T-helper 2 cell treated with Interferon-gamma antibody and Interleukin-4, amounts not matched to agents 5 μg/mL and 100 μg/mL, for 36 hours (primary cell): ENCODE measurements around the gene ARL6IP4.
"Not testable (repeated sequence)": the region's sequence is repeated elsewhere in the genome, so short reads cannot be mapped to it uniquely, and the experiment has no call there.

Experiments used
- DNase-seq: peaks from one replicate; pipeline ENCODE4 v3.0.0; 2021; ENCODE audit warnings: low spot score
- H3K27ac Mint-ChIP-seq: one replicate; pipeline ENCODE4 v1.8.0; 2021; ENCODE audit warnings: mild to moderate bottlenecking, mixed read lengths
- H3K27me3 Mint-ChIP-seq: one replicate; pipeline ENCODE4 v1.8.0; 2021; ENCODE audit warnings: low read depth, mixed read lengths
- H3K36me3 Mint-ChIP-seq: one replicate; pipeline ENCODE4 v1.8.0; 2021; ENCODE audit warnings: low read depth, mixed read lengths
- H3K4me1 Mint-ChIP-seq: one replicate; pipeline ENCODE4 v1.8.0; 2021; ENCODE audit warnings: low read depth, mixed read lengths
- H3K4me3 Mint-ChIP-seq: one replicate; pipeline ENCODE4 v1.8.0; 2022; ENCODE audit warnings: mild to moderate bottlenecking, moderate library complexity, mixed read lengths
- H3K9me3 Mint-ChIP-seq: one replicate; pipeline ENCODE4 v1.8.0; 2021; ENCODE audit warnings: mixed read lengths

ARL6IP4 gene

GRCh38 chr12:122980183-122981035 lies at the start of gene ARL6IP4:
TSS of gene ARL6IP4 (plus strand) at chr12:122980681. CDS start at chr12:122981140, 459 bp downstream.
- DNase-seq, result peak; percentile 70
- peaks cover 32% of the 10 kb centered on the region for H3K4me1 Mint-ChIP-seq

GRCh38 chr12:122932207-122932606 lies 48.3 kb upstream of the ARL6IP4 start:
- H3K27me3 Mint-ChIP-seq, result no peaks in the 10 kb centered on the region
- no peaks in the 10 kb centered on the region for H3K4me1 Mint-ChIP-seq
- no peaks in the 10 kb centered on the region for H3K9me3 Mint-ChIP-seq
- H3K36me3 Mint-ChIP-seq, result no peaks in the 10 kb centered on the region
- DNase-seq, result no peak
- no peak overlapping the region for H3K4me3 Mint-ChIP-seq
- no peak overlapping the region for H3K27ac Mint-ChIP-seq

More at GRCh38 chr12:122980183-122981035, at the start of gene ARL6IP4:
- H3K27ac Mint-ChIP-seq, result peak within 1 kb of the TSS; percentile 88
- no peaks in the 10 kb centered on the region for H3K27me3 Mint-ChIP-seq
- H3K36me3 Mint-ChIP-seq, result peaks cover 22% of the 10 kb centered on the region
- peak within 1 kb of the TSS; percentile 93 for H3K4me3 Mint-ChIP-seq
- H3K9me3 Mint-ChIP-seq, result no peaks in the 10 kb centered on the region

GRCh38 chr12:122934722-122935121 lies 45.8 kb upstream of the ARL6IP4 start:
- H3K27me3 Mint-ChIP-seq, result no peaks in the 10 kb centered on the region
- no peak for DNase-seq
- no peaks in the 10 kb centered on the region for H3K4me1 Mint-ChIP-seq
- H3K4me3 Mint-ChIP-seq, result no peak overlapping the region
- no peaks in the 10 kb centered on the region for H3K9me3 Mint-ChIP-seq
- no peak overlapping the region for H3K27ac Mint-ChIP-seq
- no peaks in the 10 kb centered on the region for H3K36me3 Mint-ChIP-seq

GRCh38 chr12:122935318-122935717 lies 45.2 kb upstream of the ARL6IP4 start:
- H3K36me3 Mint-ChIP-seq, result no peaks in the 10 kb centered on the region

GRCh38 chr12:122937622-122938091 lies 42.8 kb upstream of the ARL6IP4 start:
- no peak overlapping the region for H3K4me3 Mint-ChIP-seq
- DNase-seq, result no peak
- H3K36me3 Mint-ChIP-seq, result no peaks in the 10 kb centered on the region
- H3K9me3 Mint-ChIP-seq, result no peaks in the 10 kb centered on the region
- H3K4me1 Mint-ChIP-seq, result no peaks in the 10 kb centered on the region
- no peaks in the 10 kb centered on the region for H3K27me3 Mint-ChIP-seq
- H3K27ac Mint-ChIP-seq, result no peak overlapping the region

More at GRCh38 chr12:122935318-122935717, 45.2 kb upstream of the ARL6IP4 start:
- DNase-seq, result no peak
- no peaks in the 10 kb centered on the region for H3K4me1 Mint-ChIP-seq
- H3K9me3 Mint-ChIP-seq, result no peaks in the 10 kb centered on the region
- H3K4me3 Mint-ChIP-seq, result no peak overlapping the region
- no peaks in the 10 kb centered on the region for H3K27me3 Mint-ChIP-seq
- H3K27ac Mint-ChIP-seq, result no peak overlapping the region

- Mint-ChIP-seq H3K27ac (no peak overlapping the region), H3K4me3 (no peak overlapping the region), H3K36me3 (no peaks in the 10 kb centered on the region), H3K4me1 (no peaks in the 10 kb centered on the region), H3K9me3 (no peaks in the 10 kb centered on the region), H3K27me3 (no peaks in the 10 kb centered on the region)
- DNase-seq, result no peak
Measured at GRCh38 chr12:122939125-122939524, 41.4 kb upstream of the ARL6IP4 start.

GRCh38 chr12:122941351-122941750 lies 39.1 kb upstream of the ARL6IP4 start:
- not testable (repeated sequence) for H3K36me3 Mint-ChIP-seq, DNase-seq, H3K9me3 Mint-ChIP-seq, H3K4me1 Mint-ChIP-seq, H3K4me3 Mint-ChIP-seq, H3K27ac Mint-ChIP-seq, H3K27me3 Mint-ChIP-seq

GRCh38 chr12:122942637-122943036 lies 37.8 kb upstream of the ARL6IP4 start:
- Mint-ChIP-seq H3K9me3 (no peaks in the 10 kb centered on the region), H3K27me3 (no peaks in the 10 kb centered on the region), H3K4me1 (peaks cover 14% of the 10 kb centered on the region), H3K36me3 (no peaks in the 10 kb centered on the region), H3K4me3 (no peak overlapping the region), H3K27ac (no peak overlapping the region)
- no peak for DNase-seq

GRCh38 chr12:122943196-122943595 lies 37.3 kb upstream of the ARL6IP4 start:
- H3K27ac Mint-ChIP-seq, result no peak overlapping the region
- H3K4me1 Mint-ChIP-seq, result peaks cover 16% of the 10 kb centered on the region
- no peaks in the 10 kb centered on the region for H3K36me3 Mint-ChIP-seq
- H3K4me3 Mint-ChIP-seq, result no peak overlapping the region
- H3K9me3 Mint-ChIP-seq, result no peaks in the 10 kb centered on the region
- DNase-seq, result no peak
- no peaks in the 10 kb centered on the region for H3K27me3 Mint-ChIP-seq

GRCh38 chr12:122944605-122945592 lies 35.6 kb upstream of the ARL6IP4 start:
- Mint-ChIP-seq H3K27ac (peak overlapping the region; percentile 26), H3K9me3 (no peaks in the 10 kb centered on the region), H3K4me1 (peaks cover 17% of the 10 kb centered on the region), H3K4me3 (no peak overlapping the region), H3K36me3 (no peaks in the 10 kb centered on the region), H3K27me3 (no peaks in the 10 kb centered on the region)
- DNase-seq, result no peak

GRCh38 chr12:122946690-122947341 lies 33.7 kb upstream of the ARL6IP4 start:
- Mint-ChIP-seq H3K27ac (peak overlapping the region; percentile 65), H3K27me3 (no peaks in the 10 kb centered on the region), H3K36me3 (no peaks in the 10 kb centered on the region), H3K4me1 (peaks cover 17% of the 10 kb centered on the region), H3K9me3 (no peaks in the 10 kb centered on the region), H3K4me3 (peak overlapping the region; percentile 43)
- DNase-seq, result peak; percentile 95

- Mint-ChIP-seq H3K27me3 (no peaks in the 10 kb centered on the region), H3K36me3 (no peaks in the 10 kb centered on the region), H3K4me3 (peak overlapping the region; percentile 43), H3K27ac (peak overlapping the region; percentile 65), H3K9me3 (no peaks in the 10 kb centered on the region), H3K4me1 (peaks cover 20% of the 10 kb centered on the region)
- no peak for DNase-seq
Measured at GRCh38 chr12:122947352-122947792, 33.1 kb upstream of the ARL6IP4 start.

GRCh38 chr12:122948605-122949004 lies 31.9 kb upstream of the ARL6IP4 start:
- no peaks in the 10 kb centered on the region for H3K27me3 Mint-ChIP-seq
- H3K9me3 Mint-ChIP-seq, result no peaks in the 10 kb centered on the region
- H3K4me1 Mint-ChIP-seq, result peaks cover 21% of the 10 kb centered on the region
- no peak overlapping the region for H3K27ac Mint-ChIP-seq
- DNase-seq, result no peak
- no peak overlapping the region for H3K4me3 Mint-ChIP-seq
- no peaks in the 10 kb centered on the region for H3K36me3 Mint-ChIP-seq
